HG02870 (cell line): Measurements from ENCODE around the gene WNT8B.

ENCODE experiments used
- ATAC-seq: cut with Tn5 transposase; IDR thresholded peaks from one replicate; pipeline ENCODE4 v1.9.1; 2021; ENCODE audit warnings: mild to moderate bottlenecking, moderate library complexity; ENCODE audit not compliant: unreplicated experiment

Gene WNT8B

DNA sequence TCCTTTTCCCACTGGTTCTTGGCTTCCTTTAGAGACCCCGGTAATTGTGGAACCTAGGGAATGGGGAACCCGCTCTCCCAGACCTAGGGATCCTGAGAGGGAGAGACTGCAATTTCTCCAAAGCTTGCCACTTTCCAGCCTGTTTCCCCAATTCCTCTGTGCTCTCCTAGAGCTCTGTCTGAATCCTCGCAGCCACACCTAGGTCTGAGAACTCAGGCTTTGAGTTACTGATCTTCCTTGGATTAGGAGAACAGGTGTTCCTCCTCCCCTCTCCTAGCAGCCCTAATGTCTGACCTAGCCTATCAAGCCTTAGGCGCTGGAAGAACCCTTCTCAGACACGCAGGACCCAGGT lies 20.0 kb downstream of the WNT8B start:
- ATAC-seq = no peak

DNA sequence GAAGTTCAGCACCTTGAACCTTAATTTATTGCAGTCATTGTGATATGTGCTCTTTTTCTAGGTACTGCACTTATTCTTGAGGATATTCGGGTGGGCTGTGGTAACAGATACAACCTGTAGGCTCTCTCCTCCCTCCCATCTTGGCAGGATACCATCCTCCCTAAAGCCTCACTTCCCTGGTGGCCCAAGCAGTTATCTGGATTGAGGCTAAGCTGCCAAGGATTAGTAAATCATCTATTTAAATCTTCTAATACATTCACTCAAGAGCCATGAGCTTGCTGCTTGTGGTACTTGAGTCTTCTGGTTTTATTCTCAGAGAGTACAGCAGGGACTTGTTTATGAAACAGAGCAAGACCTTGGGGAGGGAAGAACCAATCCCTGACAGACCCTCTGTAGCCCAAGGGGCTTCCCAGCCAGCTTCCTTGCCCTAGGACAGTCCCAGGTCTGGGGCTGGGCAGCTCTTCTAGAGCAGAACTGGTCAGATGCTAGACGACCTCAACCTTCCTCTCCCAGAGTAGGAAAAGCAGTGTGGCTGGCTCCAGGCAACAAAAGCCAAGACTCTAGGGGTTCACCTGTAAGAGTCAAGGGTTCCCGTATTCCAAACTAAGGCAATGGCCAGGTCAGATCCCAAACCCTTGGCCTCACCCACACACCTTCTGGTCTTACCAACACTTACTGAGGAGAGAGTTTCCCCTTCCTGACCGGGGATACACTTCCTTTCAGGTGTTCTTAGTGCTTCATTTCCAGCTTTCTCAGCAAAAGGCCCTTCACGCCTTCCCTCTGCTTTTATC lies 21.3 kb downstream of the WNT8B start:
- no peak for ATAC-seq

DNA sequence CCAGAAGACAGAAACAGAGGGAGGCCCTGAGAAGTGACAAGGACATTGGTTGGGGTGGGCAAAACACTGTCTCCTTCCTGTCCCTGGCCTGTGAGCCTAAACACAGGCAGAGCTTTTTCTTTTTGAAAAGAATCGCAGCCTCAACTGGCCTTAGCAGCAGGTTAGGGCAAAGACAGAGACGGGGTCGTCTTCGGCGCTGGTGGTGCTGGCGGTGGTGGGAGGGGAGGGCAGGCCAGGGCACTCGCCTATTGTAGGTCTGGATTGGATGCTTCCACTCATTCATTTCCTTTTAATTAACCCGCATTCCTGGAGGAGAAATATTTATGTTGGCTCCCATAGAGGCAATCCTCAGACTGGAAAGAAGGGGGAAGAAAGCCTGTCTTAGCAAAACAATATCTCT lies 22.6 kb downstream of the WNT8B start:
- ATAC-seq = no peak

DNA sequence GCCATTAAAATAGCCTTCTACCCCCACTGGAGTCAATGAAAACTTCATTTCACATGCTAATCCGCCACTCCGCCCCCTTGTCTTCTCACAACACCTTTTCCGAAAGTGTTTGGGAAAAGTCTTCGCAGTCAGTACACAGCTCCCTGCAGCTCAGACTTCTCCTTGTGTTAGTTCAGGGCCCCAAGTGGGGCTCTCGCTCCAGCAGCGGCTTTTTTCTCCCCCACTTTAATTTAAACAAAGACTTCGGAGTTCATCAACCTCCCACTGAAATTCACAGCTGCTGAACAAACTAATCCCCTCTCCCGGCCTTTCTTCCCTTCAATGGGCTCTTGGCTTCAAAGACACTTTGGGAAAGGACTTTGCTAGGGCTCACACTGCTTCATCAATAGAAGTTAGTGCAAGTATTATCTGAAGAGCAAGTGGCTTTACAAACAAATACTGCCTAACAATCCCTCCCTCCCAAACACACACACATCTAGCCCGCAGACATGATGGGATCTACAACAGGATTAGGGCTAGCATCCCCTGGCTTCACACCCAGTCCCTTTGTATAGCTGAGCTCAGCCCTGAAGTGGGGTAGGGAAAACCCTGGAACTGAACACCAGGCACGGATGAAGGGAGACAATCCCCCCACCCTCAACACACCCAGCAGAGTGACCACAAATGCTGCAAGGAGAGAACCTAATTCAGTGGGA lies 23.1 kb downstream of the WNT8B start:
- no peak for ATAC-seq

DNA sequence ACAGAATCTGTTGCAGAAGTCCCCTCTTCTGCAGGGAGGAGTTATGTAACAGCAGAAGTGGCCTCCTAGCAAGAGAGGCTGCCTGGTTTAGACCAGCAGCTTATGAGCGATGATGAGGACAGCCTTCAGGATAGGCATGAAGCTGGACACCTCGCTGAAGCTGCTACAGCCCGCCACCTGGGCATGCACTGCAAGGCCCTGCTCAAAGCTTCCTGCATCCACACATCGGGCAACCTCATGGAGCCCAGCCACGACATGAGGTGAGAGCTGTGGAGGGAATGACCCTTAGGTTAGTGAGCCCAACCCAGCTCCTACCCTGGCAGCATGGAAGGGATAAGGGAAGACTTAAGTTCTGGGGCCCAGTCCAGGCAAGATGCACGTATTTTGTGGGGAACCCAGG lies 24.7 kb downstream of the WNT8B start:
- ATAC-seq = no peak

DNA sequence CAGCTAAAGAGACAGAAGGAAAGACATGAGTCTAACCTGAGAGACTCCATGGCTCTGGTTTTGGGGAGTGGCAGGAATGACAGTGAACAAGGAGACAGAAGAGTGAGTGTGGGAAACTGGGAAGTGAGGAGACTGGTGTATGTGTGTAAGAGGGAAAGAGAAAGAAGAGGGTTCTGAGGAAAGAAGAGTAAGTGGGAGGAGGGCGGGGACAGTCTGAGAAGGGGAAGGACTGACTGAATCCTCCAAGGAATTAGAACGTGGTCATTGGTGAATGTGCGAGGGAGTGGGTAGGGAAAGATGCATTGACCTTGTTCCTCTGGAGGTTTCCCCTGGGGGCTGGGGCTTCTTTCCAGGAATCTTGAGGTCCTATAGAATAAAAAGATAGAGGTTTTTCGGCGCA lies 26.6 kb downstream of the WNT8B start:
- no peak for ATAC-seq

DNA sequence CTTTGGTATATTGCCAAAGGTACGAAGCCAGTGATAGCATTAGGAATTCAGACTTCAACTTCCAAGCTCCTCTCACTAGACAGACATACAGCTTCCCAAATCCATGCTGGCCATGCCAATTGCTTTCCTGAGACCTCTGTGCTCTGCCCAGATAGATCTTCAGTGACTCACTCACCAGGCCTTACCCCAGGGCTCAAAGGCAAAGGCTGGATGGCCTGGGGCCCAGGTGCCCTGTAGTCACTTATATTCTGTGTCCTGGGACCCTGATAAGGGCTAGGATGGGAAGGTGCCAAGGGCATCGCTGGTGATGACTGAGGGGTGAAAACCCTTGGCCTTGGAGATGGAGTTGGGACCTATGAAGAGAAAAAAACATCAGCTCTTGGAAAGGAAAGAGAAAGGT lies 27.7 kb downstream of the WNT8B start:
- ATAC-seq = no peak

DNA sequence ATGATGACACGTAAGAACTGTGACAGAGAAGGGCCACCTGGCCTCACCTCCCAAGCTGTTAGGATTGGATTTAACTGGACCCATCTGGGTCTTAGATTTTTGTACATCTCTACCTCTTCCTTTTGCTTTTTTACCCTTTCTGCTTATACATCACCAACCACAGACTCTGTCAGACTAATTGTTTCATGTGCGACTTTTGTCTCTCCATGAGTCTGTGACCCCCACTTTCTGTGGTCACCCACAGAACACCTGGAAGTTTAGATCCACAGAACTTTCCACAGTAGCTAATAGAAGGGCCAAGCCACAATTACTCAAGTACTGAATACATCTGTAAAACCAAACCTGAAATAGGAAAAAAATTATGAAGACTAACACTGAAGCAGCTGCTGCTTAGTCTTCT lies 33.8 kb downstream of the WNT8B start:
- no peak for ATAC-seq

DNA sequence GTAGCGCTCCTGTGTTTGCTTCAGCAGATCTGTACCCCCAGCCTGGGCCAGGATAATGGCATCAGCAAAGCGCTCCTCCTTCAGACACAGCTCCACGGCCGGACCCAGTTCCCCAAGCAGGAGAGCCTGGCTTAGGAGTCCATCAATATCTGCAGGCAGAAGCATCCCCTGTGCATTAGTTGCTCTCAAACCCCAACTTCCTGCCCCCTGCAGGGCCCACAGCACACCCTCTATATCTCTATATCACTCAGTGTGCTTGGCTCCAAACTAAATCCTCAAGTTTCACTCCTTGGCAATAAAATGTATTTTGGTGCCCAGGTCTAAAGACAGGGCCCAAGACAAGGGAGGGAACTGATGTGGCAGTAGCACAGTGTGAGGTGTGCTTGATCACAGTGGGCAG lies 35.2 kb downstream of the WNT8B start:
- ATAC-seq = no peak

DNA sequence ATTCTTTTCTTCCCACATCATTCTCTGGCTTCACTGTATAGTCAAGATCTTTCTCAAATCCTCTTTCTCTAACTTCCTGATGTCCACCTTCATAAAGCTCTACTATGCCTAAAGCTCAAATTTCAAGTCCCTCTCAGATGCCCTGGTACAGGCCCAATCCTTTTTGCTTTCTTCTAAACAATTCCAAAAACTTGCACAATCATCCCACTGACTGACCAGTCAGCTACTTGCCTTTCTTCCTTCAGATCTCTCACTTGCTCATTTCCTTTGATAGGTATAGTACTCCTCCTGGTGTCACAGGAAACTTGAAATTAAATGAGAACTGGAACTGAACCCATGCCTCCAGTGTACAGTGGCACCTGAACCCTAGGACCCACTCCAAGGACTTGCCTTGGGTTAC lies 38.6 kb downstream of the WNT8B start:
- ATAC-seq = no peak

DNA sequence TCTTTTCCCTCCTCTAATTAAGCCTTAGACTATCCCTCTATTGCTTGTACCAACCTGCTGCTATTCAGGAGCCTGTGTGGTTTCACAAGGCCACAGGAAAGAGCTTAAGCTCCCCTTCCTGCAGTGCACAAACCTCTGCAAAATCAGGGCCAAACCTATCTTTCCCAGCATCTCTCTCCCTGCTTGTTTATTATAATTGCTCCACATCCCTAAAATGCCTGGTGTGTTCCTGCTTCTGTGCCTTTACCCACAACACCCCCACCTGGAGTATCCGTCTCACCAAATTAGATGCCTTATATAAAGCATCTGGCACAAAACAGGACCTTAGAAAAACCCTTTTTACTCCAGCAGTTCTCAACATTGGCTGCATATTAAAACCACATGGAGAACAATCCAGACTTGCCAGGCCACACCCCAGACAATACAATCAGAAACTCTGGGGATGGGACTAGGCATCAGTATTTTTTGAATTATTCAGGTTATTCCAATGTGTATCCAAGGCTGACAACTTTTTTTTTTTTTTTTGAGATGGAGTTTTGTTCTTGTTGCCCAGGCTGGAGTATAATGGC lies 40.2 kb downstream of the WNT8B start:
- ATAC-seq = no peak

DNA sequence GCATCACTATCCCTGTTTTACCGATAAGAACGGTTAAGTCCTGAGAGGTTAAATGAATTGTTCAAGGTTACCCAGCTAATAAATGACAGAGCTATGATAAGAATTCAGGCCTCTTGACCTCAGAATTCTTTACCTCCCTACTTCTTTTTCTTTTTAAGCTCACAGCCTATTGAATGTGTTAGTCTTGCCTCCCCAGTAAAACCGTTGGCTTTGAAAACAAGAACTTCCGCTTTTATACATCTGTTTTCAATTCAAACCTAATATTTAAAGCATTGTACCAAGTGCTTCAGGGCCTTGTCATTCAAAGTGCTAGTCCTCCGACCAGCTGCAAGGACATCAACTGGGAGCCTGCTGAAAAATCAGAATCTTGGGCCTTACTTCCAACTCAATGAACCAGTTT lies 41.3 kb downstream of the WNT8B start:
- ATAC-seq = no peak

DNA sequence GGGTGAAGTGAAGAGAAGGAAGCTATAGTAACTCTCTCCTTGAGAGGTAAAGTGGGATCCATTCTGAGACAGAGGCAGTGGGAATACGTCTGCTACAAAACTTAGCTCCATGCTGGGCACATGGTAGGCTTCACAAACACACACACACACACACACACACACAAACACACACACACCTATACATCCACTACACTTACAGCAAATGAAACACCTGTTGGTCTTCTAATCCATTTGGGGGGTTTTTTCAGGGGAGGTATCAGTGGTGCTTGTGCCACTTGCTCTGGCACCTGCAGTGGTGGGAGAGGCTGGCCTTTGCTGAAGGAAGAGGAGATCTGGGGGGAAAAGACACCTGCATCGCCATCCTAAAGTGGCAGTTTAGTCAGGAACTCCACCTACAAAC lies 42.4 kb downstream of the WNT8B start:
- ATAC-seq = no peak

DNA sequence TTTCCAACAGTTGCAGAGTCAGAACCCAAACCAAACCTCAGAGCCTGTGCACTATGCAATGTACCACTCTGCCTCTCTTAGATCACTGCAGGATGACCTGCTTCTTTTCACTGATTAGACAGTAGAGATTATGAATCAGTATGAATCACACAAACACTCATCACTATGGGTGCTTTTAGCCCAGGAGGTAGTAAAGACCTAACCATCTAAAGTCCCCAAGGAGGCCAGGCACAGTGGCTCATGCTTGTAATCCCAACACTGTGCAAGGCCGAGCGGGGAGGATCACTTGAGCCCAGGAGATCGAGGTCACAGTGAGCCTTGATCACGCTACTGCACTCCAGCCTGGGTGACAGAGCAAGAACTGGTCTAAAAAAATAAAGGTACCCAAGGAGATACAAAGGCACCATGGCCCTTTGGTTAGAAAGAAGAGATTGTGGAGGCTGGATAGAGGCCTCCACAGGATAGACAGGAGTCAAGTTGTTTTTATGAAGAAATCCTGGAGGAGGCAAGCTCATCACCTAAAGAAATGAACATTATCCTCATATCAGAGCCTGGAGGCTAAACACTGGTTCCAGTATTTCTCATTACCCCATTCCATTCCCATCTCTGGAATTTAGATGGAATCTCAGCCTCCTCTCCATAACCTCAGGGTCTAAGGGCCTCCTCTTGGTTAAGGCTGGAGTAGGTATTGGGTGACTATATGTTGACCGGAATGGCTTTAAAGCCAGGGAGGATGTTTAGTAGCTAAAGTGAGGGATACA lies 44.0 kb downstream of the WNT8B start:
- ATAC-seq = no peak

DNA sequence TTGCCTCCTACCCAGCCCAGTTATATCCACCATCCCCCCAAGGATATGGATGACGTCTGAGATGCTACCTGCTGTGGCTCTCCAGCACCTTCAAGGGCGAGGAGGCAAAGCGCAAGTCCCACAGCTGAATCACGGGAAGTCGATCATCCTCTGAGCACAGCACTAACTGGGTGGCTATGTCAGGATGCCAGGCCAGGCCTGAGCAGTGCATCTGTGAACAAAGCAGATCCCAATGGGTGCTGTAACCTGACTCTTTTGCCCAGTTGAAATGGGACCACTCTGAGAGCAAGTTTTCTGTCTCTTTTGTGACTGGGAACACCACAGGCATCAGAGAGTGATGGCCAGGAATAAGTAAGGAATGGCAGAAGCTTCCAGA lies 44.5 kb downstream of the WNT8B start:
- no peak for ATAC-seq

DNA sequence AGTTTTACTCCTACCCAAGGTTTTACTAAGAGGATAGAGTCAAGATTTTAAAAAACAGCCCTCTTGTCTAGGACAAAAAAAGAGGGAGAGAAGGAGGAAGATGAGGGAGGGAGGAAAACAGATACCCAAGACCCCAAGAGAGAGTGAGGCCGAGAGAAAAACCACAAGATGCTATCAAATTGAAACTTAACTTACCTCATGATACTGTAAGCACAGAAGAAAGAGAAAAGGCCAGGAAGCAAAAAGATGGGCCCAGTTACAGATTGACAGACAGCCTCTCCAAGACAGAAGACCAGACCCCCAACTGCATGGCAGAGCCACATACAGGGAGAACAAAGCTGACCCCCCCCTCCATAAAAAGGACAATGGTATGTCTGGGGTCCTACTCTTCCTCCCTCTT lies 45.5 kb downstream of the WNT8B start:
- no peak for ATAC-seq

DNA sequence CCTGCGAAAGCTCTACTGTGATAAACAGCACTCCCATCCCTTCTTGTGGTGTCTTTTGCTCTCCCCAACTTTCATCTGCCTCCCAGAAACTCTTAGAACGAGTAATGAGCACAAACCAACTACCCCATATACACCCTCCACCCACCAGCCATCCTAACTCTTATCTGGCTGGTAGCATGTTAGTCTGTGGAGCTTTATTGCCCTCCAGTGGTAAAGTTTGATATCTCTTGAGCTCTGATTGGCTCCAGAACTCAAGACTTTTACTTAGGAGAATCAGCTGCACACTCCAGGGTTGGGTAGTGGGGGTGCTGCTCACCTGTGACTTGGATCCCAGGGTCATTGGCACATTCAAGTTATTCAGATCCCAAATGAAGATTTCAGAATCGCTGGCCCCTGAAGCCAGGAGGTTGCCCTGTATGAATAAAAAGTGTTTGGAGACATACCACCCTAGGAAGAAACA lies 45.9 kb downstream of the WNT8B start:
- ATAC-seq = no peak

DNA sequence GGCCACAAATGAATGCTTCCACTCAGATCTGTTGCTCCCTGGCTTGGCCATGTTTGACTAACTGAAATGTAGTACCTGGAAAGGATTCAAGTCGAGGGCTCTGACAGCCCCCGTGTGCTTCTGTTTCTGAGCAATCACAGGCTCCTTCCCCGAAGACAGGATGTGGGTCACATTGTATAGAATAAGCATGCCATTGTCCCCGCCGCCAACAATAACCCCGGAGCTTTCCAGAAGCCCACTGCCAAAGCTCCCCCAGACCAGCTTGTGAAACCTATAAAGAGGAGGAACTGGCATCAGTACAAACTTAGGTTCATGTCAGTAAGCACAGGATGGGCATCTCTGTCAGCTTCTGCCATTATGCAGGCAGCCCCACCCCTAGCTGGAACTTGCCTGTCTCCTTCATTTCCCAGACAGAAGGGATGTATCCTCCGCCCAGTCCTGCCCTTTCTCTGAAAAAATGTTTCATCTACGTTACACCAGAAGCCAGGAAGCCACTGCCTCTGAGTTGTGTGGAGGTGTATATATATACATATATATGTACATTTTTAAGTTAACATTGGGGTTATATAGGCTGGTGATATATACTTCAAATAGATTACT lies 46.5 kb downstream of the WNT8B start:
- no peak for ATAC-seq

DNA sequence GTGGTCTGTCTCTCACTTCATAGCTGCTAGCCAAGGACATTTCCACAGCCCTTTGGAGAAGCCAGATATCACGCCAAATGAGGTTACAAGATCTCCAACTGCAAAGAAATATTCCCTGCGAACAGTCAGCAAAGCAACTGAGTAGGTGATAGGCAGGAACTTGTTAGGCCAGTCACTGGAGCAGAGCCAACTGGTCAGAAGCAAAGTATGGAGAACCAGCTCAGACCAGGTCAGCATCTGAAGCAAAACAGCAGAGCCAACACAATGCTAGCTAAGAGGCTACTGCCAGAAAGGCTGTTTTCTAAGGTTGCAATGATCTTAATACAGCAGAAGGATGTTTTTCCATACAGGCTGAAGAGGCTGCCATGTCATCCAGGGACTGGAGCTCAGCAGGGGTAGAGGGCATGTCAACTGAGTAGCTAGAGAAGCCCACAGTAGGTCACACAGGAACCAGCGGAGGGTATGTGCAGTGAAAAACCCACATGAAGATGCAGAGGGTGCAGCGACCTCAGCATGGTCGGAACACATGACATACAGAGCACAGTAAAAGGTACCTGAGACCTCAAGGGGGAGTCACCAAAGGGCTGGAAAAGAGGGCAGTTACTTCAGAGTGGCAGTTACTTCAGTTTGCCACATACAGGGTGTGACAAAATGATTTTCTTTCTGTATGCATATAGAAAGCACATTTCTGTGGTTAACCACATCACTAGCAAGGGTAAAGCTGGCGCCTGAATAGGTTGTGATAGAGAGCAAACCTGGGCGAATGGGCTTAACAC lies 47.9 kb downstream of the WNT8B start:
- ATAC-seq = no peak

DNA sequence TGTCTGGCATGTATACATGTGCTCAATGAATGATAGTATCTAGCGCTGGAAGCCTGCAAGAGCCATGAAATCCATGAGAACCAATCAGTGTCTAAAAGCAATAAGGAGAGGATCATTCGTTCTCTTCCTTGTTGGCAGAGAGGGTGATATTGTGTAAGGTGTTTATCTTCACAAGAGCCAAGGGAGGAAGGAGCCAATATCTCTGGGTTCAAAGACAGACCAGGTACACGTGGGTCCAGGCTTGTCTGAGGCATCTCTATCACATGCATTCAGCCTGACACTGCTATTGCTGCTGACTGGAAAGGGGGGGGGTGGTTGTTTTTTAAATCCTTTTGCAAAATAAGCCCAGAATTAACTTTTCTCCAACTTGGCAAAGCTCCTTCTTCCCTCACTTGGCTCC lies 52.8 kb downstream of the WNT8B start:
- ATAC-seq = no peak

DNA sequence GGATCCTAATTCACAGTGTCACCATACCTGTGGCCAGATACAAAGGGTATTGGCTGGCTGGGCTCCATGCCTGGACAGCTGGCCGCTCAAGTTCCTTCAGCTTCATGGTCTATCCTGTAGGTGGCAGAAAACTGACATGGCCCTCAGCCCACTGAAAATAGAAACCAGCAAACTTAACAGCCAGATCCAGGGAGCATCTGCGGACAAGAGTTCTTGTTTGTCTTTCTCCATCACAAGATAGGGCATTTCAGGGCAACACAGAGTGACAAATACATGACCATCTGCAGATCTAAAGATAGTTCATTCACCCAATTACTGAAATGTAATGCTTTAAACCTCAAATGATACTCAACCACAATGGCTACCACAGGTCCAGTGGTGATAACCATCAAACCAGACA lies 54.0 kb downstream of the WNT8B start:
- no peak for ATAC-seq
